GM12878 (cell line): Measurements from ENCODE around the gene TMTC1.

Source experiments
- BHLHE40 ChIP-seq, 2 experiments: fragments of 450-650 bp in 1 of 2; IDR thresholded peaks; 2 replicates each; pipeline ENCODE4 v1.6.1; 2011 to 2017; ENCODE audit warnings: low read depth in 2 of 2, borderline replicate concordance in 1 of 2, improper control_type of control experiment in 1 of 2, low read length in 1 of 2, mild to moderate bottlenecking in 1 of 2
- CEBPB ChIP-seq, 2 experiments: fragments of 150-350 bp in 1 of 2; IDR thresholded peaks; 2 replicates each; pipeline ENCODE4 v1.6.1; 2012 to 2014; ENCODE audit warnings: low read depth in 2 of 2, low read length in 2 of 2, borderline replicate concordance in 1 of 2, inconsistent platforms in 1 of 2
- CREB1 ChIP-seq: IDR thresholded peaks from 2 replicates; pipeline ENCODE4 v1.6.1; 2012; ENCODE audit warnings: low read depth, mild to moderate bottlenecking, inconsistent platforms
- CTCF ChIP-seq, 3 experiments: IDR thresholded peaks in 2 of 3; conservative IDR thresholded peaks in 1 of 3; 2 replicates each; pipeline ENCODE4 v1.5.1; 2011; ENCODE audit warnings: low read depth in 3 of 3, low read length in 3 of 3, mild to moderate bottlenecking in 3 of 3, control low read depth in 2 of 3, moderate library complexity in 2 of 3, inconsistent platforms in 1 of 3, mixed read lengths in 1 of 3; ENCODE audit not compliant: control insufficient read depth in 2 of 3, insufficient read depth in 1 of 3; ENCODE audit errors: extremely low read depth in 1 of 3
- IRF5 ChIP-seq: fragments of 450-650 bp; IDR thresholded peaks from 2 replicates; pipeline ENCODE4 v1.6.1; 2017; ENCODE audit warnings: borderline replicate concordance
- NFYB ChIP-seq: IDR thresholded peaks from 2 replicates; pipeline ENCODE4 v1.6.1; 2011; ENCODE audit warnings: low read depth, mild to moderate bottlenecking, low read length, improper control_type of control experiment, moderate library complexity; ENCODE audit not compliant: insufficient read depth
- POLR2A ChIP-seq: IDR thresholded peaks from 2 replicates; pipeline ENCODE4 v1.6.1; 2011; ENCODE audit warnings: low read depth, mild to moderate bottlenecking, low read length
- SMARCA5 ChIP-seq: fragments of 450-650 bp; IDR thresholded peaks from 2 replicates; pipeline ENCODE4 v1.6.1; 2017; ENCODE audit warnings: mild to moderate bottlenecking
- ZBTB40 ChIP-seq: fragments of 450-650 bp; IDR thresholded peaks from 2 replicates; pipeline ENCODE4 v1.6.1; 2016; ENCODE audit warnings: mild to moderate bottlenecking, moderate library complexity, borderline replicate concordance

GRCh38 chr12:29734734-29735133 lies 49.0 kb downstream of the TMTC1 start:
- TF ChIP-seq BHLHE40 (IDR thresholded peaks at IDR 0.05; ENCODE audit: borderline replicate concordance in 1 of 2, low read depth in 2 of 2, low read length in 1 of 2): no peak
- TF ChIP-seq POLR2A: no peak
- TF ChIP-seq IRF5: no peak
- no peak for TF ChIP-seq ZBTB40
- TF ChIP-seq NFYB: no peak
- TF ChIP-seq CEBPB (IDR thresholded peaks at IDR 0.05; ENCODE audit: borderline replicate concordance in 1 of 2, low read depth in 2 of 2, low read length in 2 of 2): no peak
- no peak for TF ChIP-seq CREB1
- no peak for TF ChIP-seq CTCF (IDR thresholded peaks at IDR 0.05 in 2 of 3, conservative IDR thresholded peaks at IDR 0.05 in 1 of 3; ENCODE audit: control insufficient read depth in 2 of 3, extremely low read depth in 1 of 3, insufficient read depth in 1 of 3, low read depth in 3 of 3, low read length in 3 of 3)
- no peak for TF ChIP-seq SMARCA5
